Panc1 (cell line): ENCODE data around the gene LMCD1.

Source experiments
- TCF7L2 ChIP-seq: IDR thresholded peaks from 2 replicates; pipeline ENCODE4 v1.6.1; 2011; ENCODE audit warnings: mild to moderate bottlenecking, low read depth, low read length, inconsistent platforms
- TF ChIP-seq, protein P1 (sequence below): fragments of 450-650 bp; IDR thresholded peaks from 2 replicates; pipeline ENCODE4 v1.5.1; 2017; ENCODE audit warnings: mild to moderate bottlenecking

DNA sequence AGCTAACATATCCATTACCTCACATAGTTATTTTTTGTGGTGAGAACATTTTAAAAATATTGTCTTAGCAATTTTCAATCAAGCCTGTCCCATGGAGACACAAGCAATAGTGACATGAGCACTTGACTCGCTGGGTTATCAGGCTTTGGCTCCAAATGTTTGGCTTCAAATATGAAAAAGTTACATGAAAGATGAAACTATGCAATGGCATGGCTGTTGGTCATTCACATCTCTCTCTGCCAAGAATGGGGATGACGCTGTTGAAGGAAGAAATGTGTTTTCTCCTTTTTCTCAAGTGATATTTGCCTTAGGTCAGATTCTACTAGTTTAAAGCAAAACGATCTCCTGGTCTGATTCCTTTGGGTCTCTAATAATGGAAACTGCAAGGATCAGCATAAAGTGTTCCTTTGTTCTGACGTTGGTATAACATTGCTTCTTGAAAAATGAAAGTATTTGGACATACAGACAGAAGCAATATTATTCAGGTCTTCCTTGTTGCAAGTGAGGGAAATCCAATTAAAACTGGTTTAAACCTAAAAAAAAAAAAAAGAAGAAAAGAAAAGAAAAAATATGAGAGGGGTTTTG is 71.8 kb downstream of the LMCD1 start:
- TF ChIP-seq, protein P1, sequence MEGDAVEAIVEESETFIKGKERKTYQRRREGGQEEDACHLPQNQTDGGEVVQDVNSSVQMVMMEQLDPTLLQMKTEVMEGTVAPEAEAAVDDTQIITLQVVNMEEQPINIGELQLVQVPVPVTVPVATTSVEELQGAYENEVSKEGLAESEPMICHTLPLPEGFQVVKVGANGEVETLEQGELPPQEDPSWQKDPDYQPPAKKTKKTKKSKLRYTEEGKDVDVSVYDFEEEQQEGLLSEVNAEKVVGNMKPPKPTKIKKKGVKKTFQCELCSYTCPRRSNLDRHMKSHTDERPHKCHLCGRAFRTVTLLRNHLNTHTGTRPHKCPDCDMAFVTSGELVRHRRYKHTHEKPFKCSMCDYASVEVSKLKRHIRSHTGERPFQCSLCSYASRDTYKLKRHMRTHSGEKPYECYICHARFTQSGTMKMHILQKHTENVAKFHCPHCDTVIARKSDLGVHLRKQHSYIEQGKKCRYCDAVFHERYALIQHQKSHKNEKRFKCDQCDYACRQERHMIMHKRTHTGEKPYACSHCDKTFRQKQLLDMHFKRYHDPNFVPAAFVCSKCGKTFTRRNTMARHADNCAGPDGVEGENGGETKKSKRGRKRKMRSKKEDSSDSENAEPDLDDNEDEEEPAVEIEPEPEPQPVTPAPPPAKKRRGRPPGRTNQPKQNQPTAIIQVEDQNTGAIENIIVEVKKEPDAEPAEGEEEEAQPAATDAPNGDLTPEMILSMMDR, result no peak
- no peak for TF ChIP-seq TCF7L2
